UCSD-AML1 (cell line): ENCODE results near the gene RNF4.
"Not testable (repeated sequence)": the region's sequence is repeated elsewhere in the genome, so short reads cannot be mapped to it uniquely, and the experiment has no call there.

Experiments used
- DNase-seq: peaks from one replicate; lab custom pipeline; 2025; ENCODE audit not compliant: unreplicated experiment; lab: John Stamatoyannopoulos, UW

Gene RNF4

GRCh38 chr4:2457481-2458295, 11.2 kb upstream of the RNF4 start:
- no peak for DNase-seq

GRCh38 chr4:2458546-2459491, 10.1 kb upstream of the RNF4 start:
- DNase-seq: no peak

GRCh38 chr4:2459589-2460349, 9.1 kb upstream of the RNF4 start:
- no peak for DNase-seq

- no peak for DNase-seq
Observed at GRCh38 chr4:2461246-2461960, 7.5 kb upstream of the RNF4 start.

- peak; percentile 65 for DNase-seq
Observed at GRCh38 chr4:2462218-2462991, 6.5 kb upstream of the RNF4 start.

GRCh38 chr4:2462992-2463762, 5.7 kb upstream of the RNF4 start:
- no peak for DNase-seq

GRCh38 chr4:2465032-2465431, 3.9 kb upstream of the RNF4 start:
- no peak for DNase-seq

- not testable (repeated sequence) for DNase-seq
Observed at GRCh38 chr4:2465544-2465943, 3.4 kb upstream of the RNF4 start.

- DNase-seq: peak; percentile 66
Observed at GRCh38 chr4:2469192-2469984, 482 bp downstream of the RNF4 start.

GRCh38 chr4:2470791-2471190, 1.9 kb downstream of the RNF4 start:
- no peak for DNase-seq

GRCh38 chr4:2472187-2472586, 3.3 kb downstream of the RNF4 start:
- DNase-seq: no peak

- no peak for DNase-seq
Observed at GRCh38 chr4:2478229-2478628, 9.3 kb downstream of the RNF4 start.

- no peak for DNase-seq
Observed at GRCh38 chr4:2480649-2481048, 11.7 kb downstream of the RNF4 start.

- no peak for DNase-seq
Observed at GRCh38 chr4:2482192-2482591, 13.3 kb downstream of the RNF4 start.

GRCh38 chr4:2482693-2483092, 13.8 kb downstream of the RNF4 start:
- no peak for DNase-seq

GRCh38 chr4:2483237-2483636, 14.3 kb downstream of the RNF4 start:
- DNase-seq: no peak

GRCh38 chr4:2484185-2484584, 15.3 kb downstream of the RNF4 start:
- DNase-seq: no peak

- peak; percentile 77 for DNase-seq
Observed at GRCh38 chr4:2484993-2485392, 16.1 kb downstream of the RNF4 start.
